MG63 (cell line): ENCODE results near the gene PXK. TPM values are rescaled to one million over a fixed set of nuclear protein-coding genes. Genes with fewer than 3 reads are reported as not detected.
"Not testable (repeated sequence)": the region's sequence is repeated elsewhere in the genome, so short reads cannot be mapped to it uniquely, and the experiment has no call there.

Experiments
- DNase-seq: peaks from one replicate; pipeline ENCODE4 v3.0.0-alpha.2; 2020
- H3K27me3 ChIP-seq: fragments of 250-450 bp; sonication (Bioruptor Pico); 2 replicates; pipeline ENCODE4 v1.5.1; 2020; ENCODE audit warnings: mild to moderate bottlenecking, moderate library complexity
- H3K36me3 ChIP-seq: fragments of 250-450 bp; sonication (Bioruptor Pico); 2 replicates; pipeline ENCODE4 v1.5.1; 2020; ENCODE audit warnings: mild to moderate bottlenecking, moderate library complexity
- H3K4me3 ChIP-seq: fragments of 250-450 bp; sonication (Bioruptor Pico); 2 replicates; pipeline ENCODE4 v1.5.1; 2020; ENCODE audit warnings: mild to moderate bottlenecking, moderate library complexity
- H3K9me3 ChIP-seq: fragments of 250-450 bp; sonication (Bioruptor Pico); 2 replicates; pipeline ENCODE4 v1.5.1; 2020; ENCODE audit warnings: mild to moderate bottlenecking, moderate library complexity
- total RNA-seq: library from RNA; depleted of rRNA; stranded (reverse); fragments of >200 nt; shearing (Covaris generic); gene quantifications from 2 replicates; pipeline ENCODE4 v1.2.3, GENCODE V29; 2014; ENCODE audit warnings: low replicate concordance

PXK gene
- total RNA-seq, 1 experiment from 2014 or later = 25.7 TPM

GRCh38 chr3:58335652-58335947 lies 2.9 kb downstream of the PXK start:
- H3K9me3 ChIP-seq = no peaks in the 10 kb centered on the region
- DNase-seq = no peak
- H3K4me3 ChIP-seq = peak overlapping the region; percentile 55
- H3K27me3 ChIP-seq = no peaks in the 10 kb centered on the region
- H3K36me3 ChIP-seq = no peaks in the 10 kb centered on the region; the same call in 1 of the 2 replicates

DNA sequence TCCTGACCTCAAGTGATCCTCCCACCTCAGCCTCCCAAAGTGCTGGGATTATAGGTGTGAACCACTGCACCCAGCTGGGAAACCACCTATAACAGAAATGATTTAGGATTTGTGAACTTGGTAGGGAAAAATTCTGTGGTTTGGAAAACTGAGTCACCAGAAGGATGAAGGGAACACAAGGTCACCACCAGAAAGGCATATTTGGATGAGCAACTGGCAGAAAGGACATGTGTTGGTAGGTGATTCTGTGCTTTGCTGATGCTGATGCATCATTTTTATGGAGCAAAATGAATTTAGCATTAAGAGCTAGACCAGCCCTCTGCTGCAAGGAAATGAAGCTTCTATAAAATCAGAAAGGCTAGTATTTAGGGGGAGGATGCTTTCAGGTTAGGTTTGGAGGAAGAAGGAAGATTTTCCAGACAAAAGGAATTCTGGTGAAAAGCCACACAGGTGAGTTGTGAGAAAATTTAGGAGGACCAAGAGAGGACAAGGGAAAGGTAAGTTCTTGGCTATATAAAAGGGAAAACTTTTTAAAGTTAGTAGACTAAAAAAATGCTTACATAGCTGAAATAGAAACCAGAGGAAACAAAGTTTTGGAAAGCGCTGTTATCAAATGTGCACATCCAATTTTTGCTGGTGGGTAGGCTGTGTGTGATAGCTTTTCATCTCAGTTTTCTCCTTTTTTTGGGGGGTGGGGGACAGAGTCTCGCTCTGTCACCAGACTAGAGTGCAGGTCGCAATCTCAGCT lies 3.6 kb downstream of the PXK start:
- DNase-seq = no peak
- Histone ChIP-seq H3K27me3 (no peaks in the 10 kb centered on the region), H3K4me3 (no peak overlapping the region), H3K36me3 (no peaks in the 10 kb centered on the region; the same call in 1 of the 2 replicates), H3K9me3 (no peaks in the 10 kb centered on the region)

DNA sequence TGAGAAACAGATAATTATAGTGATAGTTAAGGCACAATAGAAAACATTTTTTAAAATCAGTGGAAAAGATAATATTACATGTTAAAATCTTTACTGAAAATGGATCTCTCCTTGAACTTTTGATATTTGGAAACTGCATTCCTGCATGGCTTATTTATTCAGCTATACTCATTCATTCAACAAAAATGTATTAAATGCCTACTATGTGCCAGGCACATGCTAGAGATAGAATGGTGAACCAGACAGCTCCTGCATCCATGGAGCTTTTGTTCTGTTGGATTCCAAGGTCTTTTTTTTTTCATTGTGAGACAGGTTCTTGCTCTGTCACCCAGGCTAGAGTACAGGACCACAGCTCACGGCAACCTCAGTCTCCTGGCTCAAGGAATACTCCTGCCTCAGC lies 4.5 kb downstream of the PXK start:
- Histone ChIP-seq H3K36me3 (no peaks in the 10 kb centered on the region; the same call in 1 of the 2 replicates), H3K27me3 (no peaks in the 10 kb centered on the region), H3K9me3 (no peaks in the 10 kb centered on the region), H3K4me3 (no peak overlapping the region)
- no peak for DNase-seq

DNA sequence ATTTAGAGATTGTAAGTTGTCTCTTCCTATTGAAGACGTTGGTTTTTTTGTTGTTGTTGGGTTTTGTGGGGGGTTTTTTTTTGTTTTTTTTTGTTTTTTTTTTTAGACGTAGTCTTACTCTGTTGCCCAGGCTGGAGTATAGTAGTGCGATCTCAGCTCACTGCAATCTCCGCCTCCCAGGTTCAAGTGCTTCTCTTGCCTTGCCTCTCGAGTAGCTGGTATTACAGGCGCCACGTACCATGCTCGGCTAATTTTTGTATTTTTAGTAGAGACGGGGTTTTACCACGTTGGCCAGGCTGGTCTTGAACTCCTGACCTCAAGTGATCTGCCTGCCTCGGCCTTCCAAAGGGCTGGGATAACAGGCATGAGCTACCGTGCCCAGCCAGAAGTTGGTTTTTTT lies 6.5 kb downstream of the PXK start:
- not testable (repeated sequence) for H3K27me3 ChIP-seq, DNase-seq, H3K9me3 ChIP-seq, H3K4me3 ChIP-seq, H3K36me3 ChIP-seq

GRCh38 chr3:58340594-58341244 lies 8.0 kb downstream of the PXK start:
- Histone ChIP-seq H3K9me3 (no peaks in the 10 kb centered on the region), H3K4me3 (no peak overlapping the region), H3K36me3 (no peaks in the 10 kb centered on the region; the same call in 1 of the 2 replicates), H3K27me3 (no peaks in the 10 kb centered on the region)
- DNase-seq = no peak

- H3K4me3 ChIP-seq = no peak overlapping the region
- no peaks in the 10 kb centered on the region; the same call in 1 of the 2 replicates for H3K36me3 ChIP-seq
- H3K9me3 ChIP-seq = no peaks in the 10 kb centered on the region
- peak; percentile 13 for DNase-seq
- no peaks in the 10 kb centered on the region for H3K27me3 ChIP-seq
These were observed 8.7 kb downstream of the PXK start for GRCh38 chr3:58341376-58341775.

DNA sequence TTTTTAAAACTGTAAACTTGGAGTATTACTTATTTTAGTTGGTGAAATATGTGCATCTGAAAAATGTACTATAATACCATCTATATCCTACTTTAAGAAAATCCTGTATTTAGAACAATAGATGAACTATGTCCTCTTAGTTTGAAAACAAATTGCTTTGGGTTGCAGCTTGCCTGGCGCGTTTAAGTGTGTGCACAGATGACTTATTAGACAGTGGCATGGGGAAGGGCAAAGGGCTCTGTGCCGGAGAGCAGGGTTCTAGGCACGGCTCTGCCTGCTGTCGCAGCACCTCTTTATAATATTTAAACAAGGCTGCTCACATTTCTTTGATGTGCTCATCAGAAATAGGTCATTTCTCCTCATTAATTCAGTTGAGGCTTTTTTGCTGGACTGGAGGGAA lies 10.0 kb downstream of the PXK start:
- Histone ChIP-seq H3K36me3 (no peaks in the 10 kb centered on the region), H3K27me3 (no peaks in the 10 kb centered on the region), H3K4me3 (no peak overlapping the region), H3K9me3 (no peaks in the 10 kb centered on the region)
- no peak for DNase-seq

DNA sequence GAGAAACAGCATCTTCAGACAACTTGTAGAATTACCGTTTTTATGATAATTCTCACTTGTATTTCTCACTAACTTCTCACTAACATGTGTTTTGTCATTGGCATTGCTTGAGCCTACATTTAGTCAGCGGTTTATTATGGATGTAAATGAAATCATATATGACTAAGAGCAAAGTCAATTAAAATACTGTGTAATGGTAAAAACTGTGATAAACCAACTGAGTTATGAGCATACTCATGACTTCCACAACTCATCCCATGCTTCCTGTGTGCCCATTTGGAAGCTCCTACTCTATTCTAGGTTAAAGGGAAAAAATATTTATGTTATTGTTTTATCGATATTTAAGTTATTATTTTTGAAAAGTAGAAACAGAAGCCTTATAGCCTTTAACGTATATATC lies 12.8 kb downstream of the PXK start:
- H3K27me3 ChIP-seq = no peaks in the 10 kb centered on the region
- no peak overlapping the region for H3K4me3 ChIP-seq
- DNase-seq = no peak
- H3K9me3 ChIP-seq = no peaks in the 10 kb centered on the region
- H3K36me3 ChIP-seq = no peaks in the 10 kb centered on the region

DNA sequence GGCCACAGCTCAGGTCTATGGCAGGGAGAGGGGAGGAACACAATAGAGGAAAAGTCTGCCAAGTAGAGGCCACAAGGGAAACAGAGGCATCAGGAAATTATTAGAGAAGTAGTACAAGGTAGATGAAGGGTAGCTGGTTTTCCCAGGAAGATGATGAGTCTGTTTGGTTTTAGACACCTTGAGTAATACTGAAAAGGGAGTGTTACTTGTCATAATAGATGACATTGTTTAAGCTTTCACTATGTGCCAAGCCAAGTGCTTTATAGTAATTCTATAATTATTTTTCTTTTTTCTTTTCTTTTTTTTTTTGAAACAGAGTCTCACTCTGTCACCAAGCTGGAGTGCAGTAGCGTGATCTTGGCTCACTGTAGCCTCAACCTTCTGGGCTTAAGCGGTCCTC lies 13.7 kb downstream of the PXK start:
- no peaks in the 10 kb centered on the region for H3K27me3 ChIP-seq
- no peaks in the 10 kb centered on the region for H3K36me3 ChIP-seq
- H3K4me3 ChIP-seq = no peak overlapping the region
- no peaks in the 10 kb centered on the region for H3K9me3 ChIP-seq
- DNase-seq = no peak

DNA sequence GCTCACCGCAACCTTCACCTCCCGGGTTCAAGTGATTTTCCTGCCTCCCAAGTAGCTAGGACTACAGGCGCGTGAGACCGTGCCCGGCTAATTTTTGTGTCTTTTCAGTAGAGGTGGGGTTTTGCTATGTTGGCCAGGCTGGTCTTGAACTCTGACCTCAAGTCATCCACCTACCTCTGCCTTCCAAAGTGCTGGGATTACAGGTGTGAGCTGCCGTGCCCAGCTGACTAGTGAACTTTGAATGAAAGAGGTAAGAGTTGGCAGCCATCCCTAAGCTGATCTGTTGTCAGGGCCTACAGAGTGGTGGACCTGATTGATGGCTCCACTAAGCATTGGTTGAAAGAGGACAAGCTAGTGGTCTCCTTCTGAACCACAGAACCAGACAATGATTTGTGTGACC lies 15.3 kb downstream of the PXK start:
- Histone ChIP-seq H3K9me3 (no peaks in the 10 kb centered on the region), H3K36me3 (no peaks in the 10 kb centered on the region), H3K4me3 (no peak overlapping the region), H3K27me3 (no peaks in the 10 kb centered on the region)
- no peak for DNase-seq

- H3K27me3 ChIP-seq = no peaks in the 10 kb centered on the region
- no peaks in the 10 kb centered on the region for H3K9me3 ChIP-seq
- H3K36me3 ChIP-seq = no peaks in the 10 kb centered on the region
- no peak overlapping the region for H3K4me3 ChIP-seq
- no peak for DNase-seq
These were observed 17.3 kb downstream of the PXK start for GRCh38 chr3:58349792-58350626.

- no peaks in the 10 kb centered on the region for H3K27me3 ChIP-seq
- H3K36me3 ChIP-seq = no peaks in the 10 kb centered on the region
- no peak for DNase-seq
- H3K9me3 ChIP-seq = no peaks in the 10 kb centered on the region
- H3K4me3 ChIP-seq = no peak overlapping the region
These were observed 17.9 kb downstream of the PXK start for GRCh38 chr3:58350627-58351013.

DNA sequence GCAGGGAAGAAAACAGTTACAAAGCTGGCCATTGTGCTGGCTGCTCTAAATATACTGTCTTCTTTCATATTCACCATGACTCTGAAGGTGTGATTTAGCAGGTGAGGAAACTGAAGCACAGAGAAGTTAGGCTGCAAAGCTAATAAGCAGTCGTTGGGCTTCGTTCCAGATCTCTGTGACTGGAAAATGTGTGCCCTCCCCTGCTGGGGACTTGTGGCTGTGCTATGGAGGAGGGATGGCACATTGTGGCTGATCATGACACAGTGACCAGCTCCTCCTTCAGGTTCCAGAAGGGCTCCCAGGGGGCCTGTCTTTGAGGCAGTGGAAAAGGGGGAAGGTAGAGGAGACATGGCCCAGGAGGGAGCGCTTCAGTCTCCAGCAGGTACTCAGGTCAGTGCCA lies 19.2 kb downstream of the PXK start:
- Histone ChIP-seq H3K36me3 (no peaks in the 10 kb centered on the region), H3K27me3 (no peaks in the 10 kb centered on the region), H3K9me3 (no peaks in the 10 kb centered on the region), H3K4me3 (no peak overlapping the region)
- DNase-seq = no peak

DNA sequence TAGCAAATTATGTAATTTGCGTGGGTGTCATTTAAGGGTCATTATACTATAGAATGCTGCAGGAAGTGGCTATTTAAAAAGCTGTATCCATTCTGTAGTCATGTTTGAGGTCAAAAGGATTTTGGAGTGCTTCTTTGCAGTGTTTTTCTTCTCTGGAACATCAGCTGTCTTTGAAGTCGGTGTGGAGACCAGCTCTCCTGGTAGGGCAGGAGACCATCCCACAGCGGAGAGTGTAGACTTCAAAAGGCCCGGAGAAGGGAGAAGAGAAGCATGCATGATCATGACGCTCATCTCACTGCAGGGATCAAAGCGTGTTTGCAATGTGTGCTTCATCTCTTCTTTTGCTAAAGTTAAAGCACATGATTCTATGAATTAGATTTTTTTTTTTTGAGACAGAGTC lies 19.9 kb downstream of the PXK start:
- Histone ChIP-seq H3K4me3 (no peak overlapping the region), H3K9me3 (no peaks in the 10 kb centered on the region), H3K36me3 (no peaks in the 10 kb centered on the region), H3K27me3 (no peaks in the 10 kb centered on the region)
- no peak for DNase-seq

GRCh38 chr3:58353722-58354553 lies 21.2 kb downstream of the PXK start:
- no peak overlapping the region for H3K4me3 ChIP-seq
- no peaks in the 10 kb centered on the region for H3K9me3 ChIP-seq
- no peaks in the 10 kb centered on the region for H3K36me3 ChIP-seq
- no peaks in the 10 kb centered on the region for H3K27me3 ChIP-seq
- DNase-seq = no peak

DNA sequence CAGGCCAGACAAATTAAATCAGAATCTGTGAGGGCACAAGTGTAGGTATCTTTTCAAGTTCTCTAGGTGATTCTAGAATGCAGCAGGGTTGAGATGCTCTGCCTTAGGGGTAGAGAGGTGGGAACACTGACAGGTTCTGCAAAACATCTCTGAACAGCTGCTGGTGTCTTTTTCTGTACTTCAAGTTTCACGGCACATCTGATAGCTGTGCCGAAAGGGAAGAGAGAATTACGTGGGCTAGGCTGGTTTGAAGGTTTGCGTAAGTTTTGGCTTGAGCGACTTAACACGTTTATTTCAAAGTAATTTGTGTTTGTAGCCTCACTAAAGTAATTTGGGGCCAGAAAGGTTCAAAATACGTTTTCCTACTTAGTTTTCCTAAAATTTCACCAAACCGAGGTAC lies 22.5 kb downstream of the PXK start:
- H3K9me3 ChIP-seq = no peaks in the 10 kb centered on the region
- no peak for DNase-seq

DNA sequence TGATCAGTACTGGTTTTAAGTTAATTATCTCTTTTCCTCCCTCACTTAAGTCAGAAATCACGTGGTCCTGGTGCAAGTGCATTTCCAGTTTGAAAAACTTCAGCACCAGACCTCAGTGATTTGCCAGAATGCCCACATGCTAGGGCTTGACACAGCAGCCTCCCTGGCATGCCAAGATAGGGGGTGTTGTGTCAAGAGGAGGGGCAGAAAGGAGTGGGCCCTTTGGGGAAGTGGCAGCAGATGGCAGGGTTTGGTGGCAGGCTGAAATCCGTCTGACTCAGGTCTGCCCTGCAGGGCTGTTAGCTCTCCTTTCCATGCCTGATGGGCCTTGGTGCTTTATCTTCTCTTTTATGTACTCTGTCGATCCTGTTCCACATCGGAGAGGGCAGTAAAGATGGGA lies 23.4 kb downstream of the PXK start:
- H3K27me3 ChIP-seq = no peaks in the 10 kb centered on the region
- H3K4me3 ChIP-seq = no peak overlapping the region
- H3K9me3 ChIP-seq = no peaks in the 10 kb centered on the region
- no peak for DNase-seq
- H3K36me3 ChIP-seq = no peaks in the 10 kb centered on the region

More for the DNA sequence above, 22.5 kb downstream of the PXK start:
- Histone ChIP-seq H3K4me3 (no peak overlapping the region), H3K36me3 (no peaks in the 10 kb centered on the region), H3K27me3 (no peaks in the 10 kb centered on the region)
